Hematopoietic multipotent progenitor cell treated with erythropoietin and hydrocortisone succinate and interleukin-3 and kit ligand, for 8 days (in vitro differentiated cells): ENCODE measurements around the gene FAM53B.
"Not testable (repeated sequence)": the region's sequence is repeated elsewhere in the genome, so short reads cannot be mapped to it uniquely, and the experiment has no call there.

Experiments used
- DNase-seq: peaks from one replicate; pipeline ENCODE4 v3.0.0-alpha.2; 2015

Gene FAM53B

DNA sequence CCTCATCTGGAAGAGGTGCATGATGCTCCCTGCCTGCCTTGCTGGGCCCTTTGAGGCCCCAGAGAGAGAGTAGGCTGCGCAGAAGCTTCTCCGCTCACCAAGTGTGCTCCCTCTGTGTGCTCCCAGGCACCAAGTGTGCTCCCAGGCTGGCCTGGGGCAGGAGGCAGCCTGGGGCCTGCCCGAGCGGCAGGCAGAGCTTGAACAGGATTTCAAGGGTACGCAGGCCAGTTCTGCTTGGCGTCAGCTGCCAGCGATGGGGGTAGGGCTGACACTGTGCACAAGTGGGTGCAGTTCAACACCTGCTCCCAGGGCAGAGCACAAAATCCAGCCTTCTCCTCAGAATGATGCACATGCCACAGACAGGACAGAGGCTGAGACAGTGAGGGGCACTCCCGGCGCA, 119.7 kb downstream of the FAM53B start:
- DNase-seq = no peak

DNA sequence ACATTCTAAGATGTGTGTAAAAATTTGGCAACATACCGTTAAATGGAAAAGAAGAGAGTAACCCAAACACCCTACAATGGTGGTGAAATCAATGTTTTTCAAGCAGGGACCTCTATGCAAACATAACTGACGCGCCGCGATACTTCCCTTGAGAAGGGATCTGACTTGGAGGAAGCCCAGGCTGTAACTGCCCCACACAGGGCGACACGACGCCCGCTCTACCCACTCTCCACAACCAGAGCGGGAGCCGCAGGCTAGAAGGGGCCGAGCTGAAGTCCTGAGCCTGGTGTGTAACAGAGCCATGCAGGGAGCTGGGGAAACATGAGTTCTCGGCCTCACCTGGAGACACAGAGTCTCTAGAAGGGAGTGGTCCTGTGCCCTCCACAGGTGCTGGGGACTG, 120.2 kb downstream of the FAM53B start:
- no peak for DNase-seq

DNA sequence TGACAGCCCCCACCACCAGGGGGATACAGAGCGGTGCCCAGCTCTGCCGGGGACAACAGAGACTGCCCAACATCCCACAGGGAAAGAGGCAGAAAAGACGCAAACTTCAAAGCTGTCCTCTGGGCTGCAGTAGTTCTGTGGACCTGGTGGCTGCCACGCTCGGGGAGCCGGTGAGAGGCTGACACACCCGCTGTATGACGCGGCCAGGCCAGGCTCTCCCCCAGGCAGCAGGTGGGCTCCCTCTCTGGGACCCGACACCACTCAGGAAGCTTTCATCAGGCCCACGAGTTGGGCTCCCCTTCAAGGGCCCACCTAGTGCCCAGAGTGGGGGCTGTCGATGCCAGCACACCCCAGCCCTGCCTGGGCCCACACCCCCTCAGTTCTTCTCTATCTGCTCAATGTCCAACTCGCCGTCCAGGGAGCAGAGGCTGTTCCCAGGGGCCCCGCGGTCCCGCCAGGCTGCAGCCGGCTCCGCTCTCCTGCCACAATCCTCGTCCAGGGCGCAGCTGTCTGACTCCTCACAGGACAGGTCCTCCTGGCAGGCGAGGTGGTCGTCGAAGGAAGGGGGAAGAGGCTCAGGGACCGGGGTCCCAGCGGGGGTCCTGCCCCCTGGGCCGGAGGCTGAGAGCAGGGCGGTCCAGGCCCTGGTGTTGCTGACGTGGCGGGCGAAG, 121.2 kb downstream of the FAM53B start:
- no peak for DNase-seq

DNA sequence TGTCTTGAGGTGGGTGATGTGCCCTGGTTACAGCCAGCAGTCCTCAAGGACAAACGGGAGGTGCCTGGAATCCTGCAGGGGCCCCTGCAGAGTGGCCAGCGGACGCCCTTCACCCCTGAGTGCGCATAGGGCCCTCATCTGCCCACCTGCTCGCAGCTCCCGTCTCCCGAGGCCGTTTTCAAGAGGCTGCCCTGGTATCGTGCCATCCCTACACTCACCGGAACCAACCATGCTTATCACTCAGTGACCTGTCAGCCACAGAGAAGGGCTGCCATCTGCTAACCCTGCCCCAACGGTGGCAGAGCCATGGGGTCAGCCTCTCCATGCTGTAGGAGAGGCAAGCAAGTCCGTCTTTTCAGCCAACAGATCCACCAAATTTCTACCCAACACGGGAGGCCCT, 122.0 kb downstream of the FAM53B start:
- peak; percentile 45 for DNase-seq

DNA sequence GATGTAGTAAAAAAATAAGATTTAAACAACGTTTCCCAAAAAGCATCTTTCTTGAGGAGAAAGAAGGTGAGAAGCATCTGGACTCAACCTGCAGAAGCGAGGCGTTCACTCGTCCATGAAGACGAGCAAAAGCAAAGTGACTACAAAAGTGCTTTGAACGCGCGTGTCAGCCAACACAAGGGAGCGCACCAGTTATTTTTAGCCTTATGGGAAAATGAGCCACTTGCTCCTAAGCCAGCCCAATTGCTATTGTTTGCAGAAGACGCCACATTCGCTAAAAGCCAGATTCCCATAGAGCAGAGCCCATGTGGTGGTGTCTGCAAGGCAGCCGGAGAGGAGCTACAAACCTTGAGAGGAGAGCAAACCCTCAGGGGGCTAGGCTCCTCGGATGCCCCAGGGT, 122.5 kb downstream of the FAM53B start:
- DNase-seq = no peak

DNA sequence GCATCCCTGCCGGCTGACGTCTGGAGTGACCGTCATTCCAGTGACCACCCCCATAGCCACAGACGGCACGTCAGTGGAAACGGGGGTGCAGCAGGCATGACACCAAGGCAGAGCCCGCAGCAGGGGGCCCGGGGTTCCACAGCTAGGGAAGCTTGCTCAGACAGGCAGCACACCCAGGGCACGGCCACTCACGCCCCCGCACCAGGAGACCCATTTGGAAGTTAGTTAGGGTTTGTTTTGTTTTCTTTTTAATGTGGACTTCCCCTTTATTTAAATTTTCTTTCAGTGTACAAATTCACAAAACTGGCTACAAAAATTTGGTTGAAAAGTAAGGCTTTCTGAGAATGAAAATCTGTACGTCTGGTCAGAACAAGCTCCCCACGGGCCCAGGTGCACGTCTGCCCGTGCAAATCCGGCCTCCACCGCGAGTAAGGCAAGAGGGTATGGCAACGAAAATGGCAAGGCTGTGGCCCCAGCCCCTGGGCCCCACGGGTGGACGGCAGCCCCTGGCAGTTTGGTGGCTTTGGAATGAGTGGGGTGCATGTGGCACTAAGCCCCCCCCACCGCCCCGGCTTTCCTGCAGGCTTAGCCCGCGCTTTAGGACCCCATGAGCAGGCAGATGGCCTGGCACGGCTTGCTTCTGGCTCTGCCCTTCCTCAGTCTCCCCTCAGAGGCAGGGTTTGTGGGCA, 124.2 kb downstream of the FAM53B start:
- DNase-seq = no peak

DNA sequence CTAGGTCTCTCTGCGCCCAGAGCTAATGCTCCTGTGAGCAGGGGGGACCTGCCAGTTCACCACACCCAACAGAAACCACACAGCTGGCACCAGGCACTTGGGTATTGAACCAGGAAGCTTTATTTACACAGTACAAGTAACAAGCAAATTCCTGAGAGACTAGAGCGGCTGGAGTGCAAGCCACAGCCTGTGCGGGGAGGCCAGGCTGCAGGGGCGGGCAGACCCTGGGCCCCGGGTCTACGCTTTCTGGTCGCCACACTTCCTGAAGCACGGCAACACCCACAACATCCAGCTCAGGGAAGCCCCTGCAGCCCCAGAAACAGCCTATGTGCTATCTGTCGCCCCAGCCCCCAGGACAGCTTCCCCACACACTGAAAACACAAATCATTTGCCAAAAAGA, 125.0 kb downstream of the FAM53B start:
- DNase-seq = peak; percentile 65

DNA sequence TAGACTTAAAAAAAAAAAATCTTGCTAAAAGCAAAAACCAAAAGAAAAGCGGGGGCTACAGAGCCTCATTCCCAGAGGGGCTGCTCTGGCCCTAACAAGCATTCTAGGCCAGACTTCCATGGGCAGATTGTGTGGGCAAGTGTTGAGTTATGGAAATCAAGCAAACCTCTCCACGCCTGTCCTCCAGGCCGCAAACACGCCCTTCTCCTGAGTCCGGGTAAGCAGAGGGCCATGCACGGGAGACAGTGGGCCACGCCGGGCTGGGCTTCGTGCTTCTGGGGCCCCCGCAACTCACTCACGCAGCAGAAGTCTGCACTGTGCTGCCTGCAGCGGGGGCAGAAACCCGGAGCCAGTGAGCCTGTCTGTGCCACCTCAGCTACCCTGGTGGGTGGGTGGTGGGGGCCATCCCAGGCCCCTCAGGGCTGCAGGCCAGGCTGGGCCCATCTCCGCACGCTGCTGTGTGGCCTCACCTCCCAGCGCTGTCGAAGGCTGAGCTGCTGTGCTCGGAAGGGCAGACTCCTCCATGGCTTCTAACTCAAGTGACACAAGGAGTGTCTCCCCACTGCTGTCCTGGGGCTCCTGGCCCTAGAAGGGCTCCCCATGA, 125.6 kb downstream of the FAM53B start:
- no peak for DNase-seq

DNA sequence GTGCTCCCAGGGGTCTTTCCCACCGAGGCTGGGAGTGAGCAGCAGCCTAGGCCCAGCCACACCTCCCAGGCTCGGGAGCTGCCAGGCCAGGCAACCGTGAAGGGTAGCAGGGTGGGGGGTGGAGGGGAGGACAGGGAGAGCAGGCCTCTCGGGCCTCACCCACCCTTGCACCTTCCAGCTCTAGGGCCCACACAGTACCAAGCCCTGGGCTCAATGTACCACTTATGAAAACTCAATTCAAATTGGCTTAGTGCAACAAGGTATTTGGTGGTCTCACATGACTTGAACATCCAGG, 127.4 kb downstream of the FAM53B start:
- DNase-seq = no peak

DNA sequence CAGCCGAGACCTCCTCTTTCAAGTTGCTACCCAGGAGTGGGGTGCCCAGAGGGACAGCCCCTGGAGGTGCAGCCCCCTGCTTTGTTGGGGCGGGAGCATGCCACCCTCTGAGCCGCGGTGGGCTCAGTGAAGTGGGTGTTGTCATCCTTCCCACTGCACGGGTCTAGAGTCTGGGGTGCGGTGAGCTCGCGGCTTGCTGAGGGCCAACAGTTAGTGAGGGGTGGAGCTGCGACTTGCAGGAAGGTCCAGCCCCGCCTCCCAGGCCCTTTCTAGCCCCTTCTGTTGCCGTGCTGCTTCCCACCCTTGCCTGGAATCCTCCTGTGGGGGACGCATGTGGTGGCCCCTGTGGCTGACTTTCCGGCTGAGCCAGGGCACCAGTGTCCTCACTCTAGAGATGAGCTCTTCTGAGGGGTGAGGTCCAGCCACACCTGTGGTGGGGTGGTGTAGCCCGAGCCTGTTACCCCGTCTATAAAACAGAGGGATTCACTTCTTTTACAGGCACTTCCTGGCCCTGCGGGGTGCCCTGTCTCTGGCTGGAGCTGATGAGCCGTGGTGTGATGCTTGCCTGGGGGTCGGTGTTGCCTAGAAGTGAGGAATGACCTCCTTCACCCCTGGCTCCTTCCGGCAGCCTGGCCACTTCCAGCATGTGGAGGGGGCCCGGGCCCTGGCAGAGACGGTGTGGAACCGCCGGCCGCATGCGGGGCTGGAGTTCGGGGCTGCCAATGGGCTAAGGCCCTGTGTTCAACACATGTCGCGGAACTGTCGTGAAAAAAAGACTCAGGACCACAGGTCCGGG, 127.9 kb downstream of the FAM53B start:
- DNase-seq = no peak

DNA sequence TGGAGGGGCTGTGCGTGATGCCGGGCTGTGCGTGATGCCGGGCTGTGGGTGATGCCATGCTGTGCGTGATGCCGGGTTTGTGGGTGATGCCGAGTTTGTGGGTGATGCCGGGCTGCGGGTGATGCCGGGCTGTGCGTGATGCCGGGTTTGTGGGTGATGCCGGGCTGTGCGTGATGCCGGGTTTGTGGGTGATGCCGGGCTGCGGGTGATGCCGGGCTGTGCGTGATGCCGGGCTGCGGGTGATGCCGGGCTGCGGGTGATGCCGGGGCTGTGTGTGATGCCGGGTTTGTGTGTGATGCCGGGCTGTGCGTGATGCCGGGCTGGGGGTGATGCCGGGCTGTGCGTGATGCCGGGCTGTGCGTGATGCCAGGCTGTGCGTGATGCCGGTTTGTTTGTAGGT, 128.9 kb downstream of the FAM53B start:
- DNase-seq = no peak

DNA sequence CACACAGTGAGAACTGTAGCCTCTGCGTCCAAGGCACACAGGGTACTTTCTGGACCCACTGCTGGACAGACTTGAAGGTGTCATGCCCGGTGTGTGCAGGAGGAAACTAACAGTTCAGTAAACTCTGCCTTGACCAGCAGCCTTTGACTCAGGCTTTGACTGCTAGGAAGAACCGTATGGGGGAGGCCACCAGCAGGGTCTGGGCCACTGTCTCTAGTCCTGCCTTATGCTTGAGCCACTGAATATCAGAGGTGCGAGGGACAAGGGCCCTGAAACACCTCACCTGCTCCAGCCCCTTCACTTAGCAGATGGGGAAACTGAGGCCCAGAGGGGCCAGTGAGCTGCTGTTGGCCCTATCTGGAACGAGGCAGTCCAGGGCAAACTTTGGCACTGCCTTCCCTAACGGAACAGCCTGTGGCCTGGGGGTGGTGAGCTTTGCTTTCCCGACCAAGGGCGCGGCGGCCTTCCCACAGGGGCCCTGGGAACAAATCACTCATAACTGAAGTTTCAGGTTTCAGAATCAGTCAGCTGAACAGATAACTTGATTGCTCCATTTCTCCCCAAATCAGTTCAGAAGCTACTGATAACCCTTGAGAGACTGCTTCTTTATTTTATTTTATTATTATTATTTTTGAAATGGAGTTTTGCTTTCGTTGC, 130.0 kb downstream of the FAM53B start:
- no peak for DNase-seq

DNA sequence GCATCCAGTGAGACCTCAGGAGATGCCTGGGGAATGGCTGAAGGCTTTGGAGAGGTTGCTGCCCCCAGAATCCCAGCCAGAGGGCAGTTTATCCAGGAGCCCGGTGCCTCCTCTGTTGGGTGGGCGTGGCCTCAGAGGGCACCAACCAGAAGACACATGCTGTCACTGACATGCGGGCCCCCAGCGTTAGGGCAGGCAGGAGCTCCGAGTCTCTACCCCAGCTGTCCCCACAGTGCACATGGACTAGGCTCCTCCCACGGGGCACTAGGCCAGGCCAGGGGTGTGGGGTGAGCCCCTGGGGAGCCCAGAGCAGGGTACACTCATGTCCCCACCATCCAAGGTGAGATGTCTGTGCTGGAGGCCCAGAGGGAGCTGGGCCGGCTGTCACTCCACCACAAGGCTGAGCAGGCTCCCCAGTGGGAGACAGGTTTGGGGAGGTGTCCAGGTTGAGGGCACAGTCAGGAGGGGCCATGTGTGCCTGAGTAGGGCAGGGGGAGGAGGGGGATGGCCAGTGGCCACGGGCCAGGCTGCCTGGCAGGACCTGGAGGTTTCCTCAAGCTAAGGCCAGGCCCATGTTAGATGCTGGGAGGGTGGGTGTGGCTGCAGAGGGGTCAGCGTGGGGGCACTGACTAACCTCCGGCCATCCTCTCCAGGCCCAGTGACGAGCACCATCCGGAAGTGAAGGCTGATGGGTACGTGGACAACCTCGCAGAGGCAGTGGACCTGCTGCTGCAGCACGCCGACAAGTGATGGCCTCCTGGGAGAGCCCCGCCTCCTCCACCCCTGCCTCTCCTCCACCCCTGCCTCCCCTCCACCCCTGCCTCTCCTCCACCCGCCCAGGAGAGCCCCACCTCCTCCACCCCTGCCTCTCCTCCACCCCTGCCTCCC, 131.3 kb downstream of the FAM53B start:
- DNase-seq = peak; percentile 51

DNA sequence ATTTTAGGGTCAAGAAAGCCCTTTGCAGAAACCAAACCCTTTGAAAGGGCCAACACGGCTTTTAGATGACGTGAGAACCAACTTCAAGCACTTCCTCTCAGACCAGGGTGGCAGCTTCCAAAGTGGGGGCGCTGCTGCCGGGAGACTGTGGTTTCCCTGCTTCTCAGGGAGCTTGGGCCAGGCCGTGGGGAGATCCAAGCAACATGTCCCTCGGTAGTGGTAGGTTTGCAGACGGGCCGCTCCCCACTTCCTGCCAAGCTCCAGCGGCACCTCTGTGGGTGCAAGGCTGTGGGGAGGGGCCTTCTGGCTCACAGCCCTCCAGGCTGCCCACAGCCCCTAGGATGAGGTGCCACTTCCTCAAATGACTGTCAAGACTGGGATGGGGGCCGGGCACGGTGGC, 132.4 kb downstream of the FAM53B start:
- no peak for DNase-seq

DNA sequence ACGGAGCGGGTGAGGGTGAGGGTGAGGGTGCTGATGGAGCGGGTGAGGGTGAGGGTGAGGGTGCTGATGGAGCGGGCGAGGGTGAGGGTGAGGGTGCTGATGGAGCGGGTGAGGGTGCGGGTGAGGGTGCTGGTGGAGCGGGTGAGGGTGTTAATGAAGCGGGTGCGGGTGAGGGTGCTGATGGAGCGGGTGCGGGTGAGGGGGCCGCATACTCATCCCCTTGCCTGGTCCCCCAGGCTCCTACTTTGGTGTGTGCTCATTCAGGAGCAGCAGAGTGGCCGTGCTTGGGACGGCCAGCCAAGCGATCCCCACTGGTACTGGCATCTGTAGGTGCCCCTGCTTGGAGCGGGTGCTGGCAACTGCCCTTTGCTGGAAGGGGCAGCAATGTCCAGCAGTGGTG, 133.3 kb downstream of the FAM53B start:
- not testable (repeated sequence) for DNase-seq

DNA sequence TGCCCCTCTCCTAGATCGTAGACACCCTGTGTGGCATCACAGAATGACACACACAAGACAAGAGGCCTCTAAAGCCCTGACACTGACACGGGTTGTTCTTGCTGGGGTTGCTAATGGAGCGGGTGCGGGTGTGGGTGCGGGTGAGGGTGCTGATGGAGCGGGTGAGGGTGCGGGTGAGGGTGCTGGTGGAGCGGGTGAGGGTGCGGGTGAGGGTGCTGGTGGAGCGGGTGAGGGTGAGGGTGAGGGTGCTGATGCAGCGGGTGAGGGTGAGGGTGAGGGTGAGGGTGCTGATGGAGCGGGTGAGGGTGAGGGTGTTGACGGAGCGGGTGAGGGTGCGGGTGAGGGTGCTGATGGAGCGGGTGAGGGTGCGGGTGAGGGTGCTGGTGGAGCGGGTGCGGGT, 134.0 kb downstream of the FAM53B start:
- DNase-seq = not testable (repeated sequence)

DNA sequence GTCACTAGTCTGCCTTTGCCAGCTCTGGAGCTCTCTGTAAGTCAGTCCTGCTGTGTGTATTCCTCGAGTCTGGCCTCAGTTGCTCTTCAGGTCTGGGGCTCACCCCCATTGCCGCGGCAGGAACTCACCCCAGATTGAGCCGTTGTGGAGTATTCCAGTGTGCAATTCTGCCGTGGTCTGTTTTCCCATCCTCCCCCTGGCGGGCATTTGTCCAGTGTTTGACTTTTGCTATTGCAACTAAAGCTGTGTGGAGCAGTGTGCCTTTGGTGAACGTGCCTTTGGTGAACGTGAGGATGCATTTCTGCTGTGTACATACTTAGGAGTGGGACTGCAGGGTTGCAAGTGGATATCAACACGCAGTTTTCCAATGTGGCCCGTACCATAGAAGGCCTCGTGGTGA, 134.5 kb downstream of the FAM53B start:
- no peak for DNase-seq

DNA sequence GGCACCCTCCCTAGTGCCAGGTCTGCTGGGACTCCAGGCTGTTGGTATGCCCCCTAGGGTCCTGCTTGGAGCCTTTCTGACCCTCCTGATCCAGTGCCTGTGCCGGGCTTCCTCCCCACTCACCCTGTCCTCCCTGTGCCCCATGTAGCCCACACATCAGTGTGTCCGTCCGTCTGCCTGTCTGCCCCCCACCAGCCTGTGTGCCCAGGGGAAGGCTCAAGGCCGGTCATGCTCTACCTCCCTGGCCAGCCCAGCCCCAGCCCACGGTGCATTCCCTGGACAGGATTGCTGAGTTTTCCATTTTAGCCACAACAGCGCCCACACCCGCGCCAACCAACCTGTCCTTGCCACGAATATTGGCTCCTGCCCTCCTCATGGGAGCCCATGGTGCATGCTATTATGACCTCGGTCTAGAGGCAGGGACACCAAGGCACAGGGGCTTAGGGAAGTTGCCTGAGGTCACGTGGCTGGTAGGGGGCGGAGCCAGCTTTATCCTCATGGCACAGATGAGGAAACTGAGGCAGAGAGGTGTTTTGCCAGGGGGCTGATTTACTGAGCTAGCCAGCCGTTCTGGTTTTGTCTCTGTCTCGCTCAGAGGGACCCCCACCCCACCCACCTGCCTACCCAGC, 136.0 kb downstream of the FAM53B start:
- DNase-seq = no peak

DNA sequence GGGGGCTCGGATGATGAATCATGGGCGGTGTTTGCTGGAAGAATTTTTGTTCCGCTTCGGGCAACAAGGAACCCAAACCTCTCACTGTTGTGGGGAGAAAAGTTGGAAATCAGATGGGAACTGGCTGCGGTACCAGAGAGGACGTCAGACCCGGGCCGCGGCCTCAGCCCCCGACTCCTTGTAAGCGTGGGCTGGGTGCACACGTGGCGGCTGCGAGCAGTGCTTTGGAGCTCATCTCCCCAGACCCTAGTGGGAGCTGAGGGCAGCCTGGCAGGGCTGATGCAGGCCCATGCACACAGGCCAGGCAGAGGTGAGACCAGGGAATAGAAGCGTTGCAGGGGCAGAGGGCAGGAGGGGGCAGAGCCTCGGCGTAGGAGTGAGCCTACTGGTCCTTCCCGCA, 136.5 kb downstream of the FAM53B start:
- no peak for DNase-seq

DNA sequence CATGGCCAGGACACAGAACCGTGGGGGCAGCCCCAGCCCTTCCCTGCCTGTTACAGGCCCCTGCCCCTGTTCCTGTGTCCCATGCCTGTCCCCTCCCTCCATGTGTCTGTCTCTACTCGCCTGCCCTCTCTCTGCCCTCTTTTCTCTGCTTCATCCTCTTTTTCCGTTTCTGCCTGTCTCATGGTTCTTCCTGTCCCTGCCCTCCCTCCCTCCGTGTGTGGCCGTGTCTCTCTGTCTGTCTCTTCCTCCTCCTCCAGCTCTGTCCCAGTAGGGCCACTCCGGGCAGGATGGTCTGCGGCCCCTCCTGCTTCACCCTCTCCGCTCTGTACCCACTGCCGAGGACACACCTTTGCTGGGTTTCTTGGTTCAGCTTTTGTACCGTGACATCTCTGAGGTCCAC, 137.4 kb downstream of the FAM53B start:
- DNase-seq = no peak

DNA sequence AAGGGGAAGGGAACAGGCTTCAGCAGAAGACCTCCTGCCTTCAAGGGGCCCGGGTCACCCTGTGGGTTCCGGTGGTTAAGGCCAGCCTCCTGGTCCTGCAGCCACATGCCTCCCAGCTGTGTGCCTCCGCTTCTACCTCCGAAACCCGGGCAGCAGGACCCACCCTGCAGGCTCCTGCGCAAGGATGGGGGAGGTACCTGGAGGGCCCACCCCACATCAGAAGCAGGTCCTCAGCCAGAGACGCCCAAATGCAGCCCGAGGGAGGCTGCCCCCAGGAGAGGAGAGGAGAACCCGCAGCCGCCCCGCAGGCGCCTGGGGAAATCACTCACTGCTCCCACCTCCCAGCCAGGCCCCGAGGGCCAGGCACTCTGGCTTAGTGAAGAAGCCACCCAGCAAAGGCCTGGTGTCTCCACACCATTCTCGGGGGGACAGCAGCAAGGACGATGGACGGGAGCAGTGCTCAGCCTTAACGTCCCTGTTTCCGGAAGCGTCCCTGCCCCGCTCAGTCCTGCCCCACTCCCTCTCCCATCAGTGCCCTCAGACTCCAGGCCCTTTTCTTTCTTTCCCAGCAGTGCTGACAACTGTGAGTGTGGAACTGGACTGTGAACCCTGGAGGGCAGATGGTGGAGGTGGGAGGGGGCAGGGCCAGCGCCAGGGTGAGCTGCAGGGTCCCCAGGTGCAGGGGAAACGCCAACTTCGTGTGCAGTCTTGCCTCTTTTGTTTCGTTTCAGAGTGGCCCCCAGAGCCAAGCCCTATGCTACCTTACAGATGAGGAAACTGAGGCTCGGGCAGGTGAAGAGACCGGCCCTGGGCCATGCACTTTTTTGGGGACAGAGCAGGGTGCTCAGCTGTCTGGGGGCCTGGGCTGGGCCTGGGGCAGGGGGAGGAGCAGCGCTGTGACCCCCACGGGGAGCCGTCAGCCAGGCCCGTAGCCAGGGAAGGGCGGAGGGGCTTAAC, 138.0 kb downstream of the FAM53B start:
- no peak for DNase-seq
